Measurements from ENCODE around the gene CNFN. TPM values are rescaled to one million over a fixed set of nuclear protein-coding genes. Genes with fewer than 3 reads are reported as not detected.

CNFN gene
- total RNA-seq, 1 donor from 2014 or later: not detected

DNA sequence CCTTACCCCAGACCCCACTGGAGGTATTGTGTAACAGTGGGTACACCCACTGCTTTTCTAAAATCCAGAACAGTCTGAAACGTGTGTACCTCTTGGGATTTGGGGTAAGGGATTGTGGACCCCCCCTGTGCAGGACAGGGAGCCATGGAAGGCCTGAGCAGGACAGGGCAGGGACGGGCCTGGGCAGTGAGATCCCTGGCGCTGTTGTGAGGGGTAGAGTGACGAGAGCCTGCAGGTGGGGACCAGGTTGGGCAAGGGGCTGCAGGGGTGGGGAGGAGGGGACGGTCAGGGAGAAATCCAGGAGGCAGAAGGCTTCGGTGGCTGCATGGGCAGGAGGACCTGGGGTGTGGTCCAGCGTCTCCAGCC, 28.6 kb downstream of the CNFN start:
- no peak overlapping the region for H3K4me3 ChIP-seq
- no peaks in the 10 kb centered on the region for H3K4me1 ChIP-seq
- intact Hi-C loops (cut with DNase I): no loop called here
- H3K27ac ChIP-seq: no peak overlapping the region
- TF ChIP-seq, protein P1, sequence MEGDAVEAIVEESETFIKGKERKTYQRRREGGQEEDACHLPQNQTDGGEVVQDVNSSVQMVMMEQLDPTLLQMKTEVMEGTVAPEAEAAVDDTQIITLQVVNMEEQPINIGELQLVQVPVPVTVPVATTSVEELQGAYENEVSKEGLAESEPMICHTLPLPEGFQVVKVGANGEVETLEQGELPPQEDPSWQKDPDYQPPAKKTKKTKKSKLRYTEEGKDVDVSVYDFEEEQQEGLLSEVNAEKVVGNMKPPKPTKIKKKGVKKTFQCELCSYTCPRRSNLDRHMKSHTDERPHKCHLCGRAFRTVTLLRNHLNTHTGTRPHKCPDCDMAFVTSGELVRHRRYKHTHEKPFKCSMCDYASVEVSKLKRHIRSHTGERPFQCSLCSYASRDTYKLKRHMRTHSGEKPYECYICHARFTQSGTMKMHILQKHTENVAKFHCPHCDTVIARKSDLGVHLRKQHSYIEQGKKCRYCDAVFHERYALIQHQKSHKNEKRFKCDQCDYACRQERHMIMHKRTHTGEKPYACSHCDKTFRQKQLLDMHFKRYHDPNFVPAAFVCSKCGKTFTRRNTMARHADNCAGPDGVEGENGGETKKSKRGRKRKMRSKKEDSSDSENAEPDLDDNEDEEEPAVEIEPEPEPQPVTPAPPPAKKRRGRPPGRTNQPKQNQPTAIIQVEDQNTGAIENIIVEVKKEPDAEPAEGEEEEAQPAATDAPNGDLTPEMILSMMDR (IDR thresholded peaks at IDR 0.05): no peak
- no peaks in the 10 kb centered on the region for H3K27me3 ChIP-seq
- DNase-seq (ENCODE audit: low spot score in 2 of 2): no peak
- H3K36me3 ChIP-seq: peaks cover 31 to 68% of the 10 kb centered on the region in 2 donors
- no peaks in the 10 kb centered on the region for H3K9me3 ChIP-seq

DNA sequence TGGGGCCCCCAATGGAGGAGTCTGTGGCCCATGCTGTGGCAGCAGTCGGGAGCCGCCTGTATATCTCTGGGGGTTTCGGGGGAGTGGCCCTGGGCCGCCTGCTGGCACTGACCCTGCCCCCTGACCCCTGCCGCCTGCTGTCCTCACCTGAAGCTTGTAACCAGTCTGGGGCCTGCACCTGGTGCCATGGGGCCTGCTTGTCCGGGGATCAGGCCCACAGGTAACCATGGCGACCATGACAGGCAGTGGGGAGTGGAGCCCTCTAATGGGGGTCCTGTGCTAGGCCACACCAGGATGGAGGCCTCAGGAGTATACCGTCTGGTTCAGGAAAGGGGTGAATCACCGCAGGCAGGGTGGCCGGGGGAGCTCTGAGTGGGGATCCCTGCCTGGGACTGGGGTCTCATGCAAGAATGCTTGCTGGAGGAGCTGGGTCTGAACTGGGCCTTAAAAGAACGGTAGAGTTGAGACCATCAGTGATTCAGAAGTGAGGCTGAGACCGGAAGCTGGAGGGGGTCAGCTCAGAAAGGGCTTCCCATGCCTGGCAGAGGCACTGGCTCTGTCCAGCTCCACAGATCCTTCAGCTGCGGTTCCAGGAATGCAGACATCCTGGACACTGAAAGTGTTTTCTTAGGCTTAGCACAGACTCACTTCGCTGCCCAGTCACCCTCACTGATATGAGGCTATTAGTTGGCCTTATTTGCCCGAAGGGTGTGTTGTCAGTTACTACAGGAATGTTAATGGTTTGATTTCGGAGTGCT, 29.1 kb downstream of the CNFN start:
- no peak for DNase-seq (ENCODE audit: low spot score in 2 of 2)
- Histone ChIP-seq H3K27ac (no peak overlapping the region), H3K9me3 (no peaks in the 10 kb centered on the region), H3K4me1 (no peaks in the 10 kb centered on the region), H3K36me3 (peaks cover 36 to 74% of the 10 kb centered on the region in 2 donors), H3K27me3 (no peaks in the 10 kb centered on the region), H3K4me3 (no peak overlapping the region)
- intact Hi-C loops (cut with DNase I): no loop called here
- TF ChIP-seq, protein P1 (IDR thresholded peaks at IDR 0.05): no peak

GRCh38 chr19:42357290-42357689, 32.8 kb downstream of the CNFN start:
- DNase-seq (ENCODE audit: low spot score in 2 of 2): no peak
- H3K9me3 ChIP-seq: no peaks in the 10 kb centered on the region
- intact Hi-C loops (cut with DNase I): no loop called here
- peaks cover 30 to 84% of the 10 kb centered on the region in 2 donors for H3K36me3 ChIP-seq
- no peak overlapping the region for H3K27ac ChIP-seq
- no peak overlapping the region for H3K4me3 ChIP-seq
- H3K4me1 ChIP-seq: no peaks in the 10 kb centered on the region
- TF ChIP-seq, protein P1 (IDR thresholded peaks at IDR 0.05): no peak
- H3K27me3 ChIP-seq: no peaks in the 10 kb centered on the region

- TF ChIP-seq, protein P1 (IDR thresholded peaks at IDR 0.05): no peak
- Histone ChIP-seq H3K9me3 (no peaks in the 10 kb centered on the region), H3K36me3 (peaks cover 30 to 78% of the 10 kb centered on the region in 2 donors), H3K27ac (no peak overlapping the region), H3K4me1 (no peaks in the 10 kb centered on the region), H3K27me3 (no peaks in the 10 kb centered on the region), H3K4me3 (no peak overlapping the region)
- intact Hi-C loops (cut with DNase I): no loop called here
- DNase-seq (ENCODE audit: low spot score in 2 of 2): no peak
Measured at GRCh38 chr19:42356686-42357085, 33.4 kb downstream of the CNFN start.

- H3K4me3 ChIP-seq: no peak overlapping the region
- H3K27me3 ChIP-seq: no peaks in the 10 kb centered on the region
- H3K36me3 ChIP-seq: peaks cover 30 to 78% of the 10 kb centered on the region in 2 donors
- TF ChIP-seq, protein P1 (IDR thresholded peaks at IDR 0.05): no peak
- no peaks in the 10 kb centered on the region for H3K4me1 ChIP-seq
- H3K27ac ChIP-seq: no peak overlapping the region
- H3K9me3 ChIP-seq: no peaks in the 10 kb centered on the region
- intact Hi-C loops (cut with DNase I): no loop called here
- DNase-seq (ENCODE audit: low spot score in 2 of 2): no peak
Measured at GRCh38 chr19:42355896-42356295, 34.2 kb downstream of the CNFN start.

All from ascending aorta (tissue), 2 donors.